Neural crest cell (in vitro differentiated cells): ENCODE data around the gene TATDN2. TPM values are rescaled to one million over a fixed set of nuclear protein-coding genes. Genes with fewer than 3 reads are reported as not detected.

ENCODE experiments used
- DNase-seq: peaks from one replicate; pipeline ENCODE4 v3.0.0; 2021; ENCODE audit warnings: low read depth, mixed read lengths, low spot score
- H3K27ac Mint-ChIP-seq: one replicate; pipeline ENCODE4 v1.8.0; 2021; ENCODE audit warnings: mild to moderate bottlenecking, mixed read lengths; ENCODE audit not compliant: unreplicated experiment
- H3K27me3 Mint-ChIP-seq: 2 replicates; pipeline ENCODE4 v1.8.0; 2021; ENCODE audit warnings: low read depth, mild to moderate bottlenecking, mixed read lengths
- H3K36me3 Mint-ChIP-seq: 2 replicates; pipeline ENCODE4 v1.8.0; 2021; ENCODE audit warnings: low read depth, mild to moderate bottlenecking, mixed read lengths
- H3K4me1 Mint-ChIP-seq: 2 replicates; pipeline ENCODE4 v1.8.0; 2021; ENCODE audit warnings: mixed read lengths
- H3K4me3 Mint-ChIP-seq: one replicate; pipeline ENCODE4 v1.8.0; 2021; ENCODE audit warnings: mild to moderate bottlenecking, mixed read lengths
- H3K9me3 Mint-ChIP-seq: 2 replicates; pipeline ENCODE4 v1.8.0; 2021; ENCODE audit warnings: mixed read lengths
- CTCF ChIP-seq: fragments of 200-600 bp; sonication (generic); conservative IDR thresholded peaks from 2 replicates; pipeline ENCODE4 v1.5.0; 2021; ENCODE audit warnings: antibody characterized with exemption, mild to moderate bottlenecking
- total RNA-seq: library from RNA; stranded (reverse); gene quantifications from 2 replicates; pipeline ENCODE4 v1.2.1, GENCODE V29; 2021

TATDN2 gene
- total RNA-seq, 1 donor from 2014 or later, result 40.5 TPM

- H3K27me3 Mint-ChIP-seq, result no peaks in the 10 kb centered on the region
- no peaks in the 10 kb centered on the region for H3K9me3 Mint-ChIP-seq
- TF ChIP-seq CTCF, result no peak
- DNase-seq, result no peak
- H3K36me3 Mint-ChIP-seq, result peaks cover 25% of the 10 kb centered on the region
- H3K4me3 Mint-ChIP-seq, result no peak overlapping the region
- H3K4me1 Mint-ChIP-seq, result no peaks in the 10 kb centered on the region
- no peak overlapping the region for H3K27ac Mint-ChIP-seq
These were observed 50.9 kb downstream of the TATDN2 start for GRCh38 chr3:10299175-10299574.

GRCh38 chr3:10299679-10300078, 51.4 kb downstream of the TATDN2 start:
- no peak for TF ChIP-seq CTCF
- no peaks in the 10 kb centered on the region for H3K4me1 Mint-ChIP-seq
- no peak for DNase-seq
- H3K36me3 Mint-ChIP-seq, result peaks cover 25% of the 10 kb centered on the region
- no peak overlapping the region for H3K4me3 Mint-ChIP-seq
- no peaks in the 10 kb centered on the region for H3K9me3 Mint-ChIP-seq
- no peaks in the 10 kb centered on the region for H3K27me3 Mint-ChIP-seq
- no peak overlapping the region for H3K27ac Mint-ChIP-seq

- no peaks in the 10 kb centered on the region for H3K4me1 Mint-ChIP-seq
- H3K4me3 Mint-ChIP-seq, result no peak overlapping the region
- TF ChIP-seq CTCF, result no peak
- H3K27me3 Mint-ChIP-seq, result no peaks in the 10 kb centered on the region
- no peak for DNase-seq
- peaks cover 25% of the 10 kb centered on the region for H3K36me3 Mint-ChIP-seq
- no peak overlapping the region for H3K27ac Mint-ChIP-seq
- no peaks in the 10 kb centered on the region for H3K9me3 Mint-ChIP-seq
These were observed 51.8 kb downstream of the TATDN2 start for GRCh38 chr3:10300087-10300486.

GRCh38 chr3:10303105-10303504, 54.8 kb downstream of the TATDN2 start:
- Mint-ChIP-seq H3K36me3 (peaks cover 26% of the 10 kb centered on the region), H3K4me3 (no peak overlapping the region), H3K4me1 (no peaks in the 10 kb centered on the region), H3K27me3 (no peaks in the 10 kb centered on the region), H3K27ac (no peak overlapping the region), H3K9me3 (no peaks in the 10 kb centered on the region)
- TF ChIP-seq CTCF, result no peak
- DNase-seq, result no peak

GRCh38 chr3:10303785-10304184, 55.5 kb downstream of the TATDN2 start:
- H3K36me3 Mint-ChIP-seq, result peaks cover 27% of the 10 kb centered on the region
- no peak overlapping the region for H3K27ac Mint-ChIP-seq
- no peaks in the 10 kb centered on the region for H3K9me3 Mint-ChIP-seq
- H3K4me1 Mint-ChIP-seq, result no peaks in the 10 kb centered on the region
- no peak for DNase-seq
- H3K27me3 Mint-ChIP-seq, result no peaks in the 10 kb centered on the region
- H3K4me3 Mint-ChIP-seq, result no peak overlapping the region
- TF ChIP-seq CTCF, result no peak

GRCh38 chr3:10304905-10305304, 56.6 kb downstream of the TATDN2 start:
- TF ChIP-seq CTCF, result no peak
- H3K36me3 Mint-ChIP-seq, result peaks cover 17% of the 10 kb centered on the region
- H3K27ac Mint-ChIP-seq, result no peak overlapping the region

More at GRCh38 chr3:10304905-10305304, 56.6 kb downstream of the TATDN2 start:
- Mint-ChIP-seq H3K4me3 (no peak overlapping the region), H3K9me3 (no peaks in the 10 kb centered on the region), H3K4me1 (peaks cover 3% of the 10 kb centered on the region), H3K27me3 (no peaks in the 10 kb centered on the region)
- DNase-seq, result no peak
